Heart left ventricle (tissue), 16 donors: ENCODE data around the gene GRIN2A. TPM values are rescaled to one million over a fixed set of nuclear protein-coding genes. Genes with fewer than 3 reads are reported as not detected.

Experiments used
- ATAC-seq, 4 donors: fragments of 200-7000 bp; cut with Tn5 transposase; one replicate each; pipeline ENCODE4 v1.9.1; 2020 to 2022; ENCODE audit warnings: moderate library complexity in 4 of 4, mild to moderate bottlenecking in 3 of 4, moderate number of reproducible peaks in 1 of 4
- DNase-seq, 5 donors: peaks; one replicate each; pipeline ENCODE4 v3.0.0-alpha.2; 2020
- H3K27ac ChIP-seq, 12 donors: fragments of 200-600 bp; sonication (generic) in 4 of 12; one replicate each; pipeline versions ENCODE4 v1.5.0 to v1.8.0; 2016 to 2022; ENCODE audit warnings: mild to moderate bottlenecking in 2 of 12
- H3K27me3 ChIP-seq, 9 donors: fragments of 200-600 bp; sonication (generic) in 2 of 9; one replicate each; pipeline versions ENCODE4 v1.5.1 to v1.8.0; 2016 to 2022; ENCODE audit warnings: mild to moderate bottlenecking in 3 of 9
- H3K36me3 ChIP-seq, 9 donors: fragments of 200-600 bp; sonication (generic) in 2 of 9; one replicate each; pipeline versions ENCODE4 v1.5.0 to v1.8.0; 2018 to 2022; ENCODE audit warnings: mild to moderate bottlenecking in 2 of 9
- H3K4me1 ChIP-seq, 12 donors: fragments of 200-600 bp; sonication (generic) in 4 of 12; one replicate each; pipeline versions ENCODE4 v1.5.0 to v1.8.0; 2016 to 2022; ENCODE audit warnings: mild to moderate bottlenecking in 3 of 12
- H3K4me3 ChIP-seq, 12 donors: fragments of 200-600 bp; sonication (generic) in 4 of 12; one replicate each; pipeline versions ENCODE4 v1.5.0 to v1.8.0; 2017 to 2022; ENCODE audit warnings: mild to moderate bottlenecking in 9 of 12, moderate library complexity in 4 of 12
- H3K9me3 ChIP-seq, 12 donors: fragments of 200-600 bp; sonication (generic) in 4 of 12; one replicate each; pipeline versions ENCODE4 v1.5.0 to v1.8.0; 2016 to 2022; ENCODE audit warnings: mild to moderate bottlenecking in 1 of 12
- CTCF ChIP-seq, 12 donors: fragments of 200-600 bp; sonication (generic) in 4 of 12; IDR thresholded peaks; one replicate each; pipeline versions ENCODE4 v1.5.0 to v1.8.0; 2018 to 2022; ENCODE audit warnings: antibody characterized with exemption in 12 of 12, mild to moderate bottlenecking in 5 of 12
- POLR2A ChIP-seq, 2 donors: fragments of 450-650 bp; IDR thresholded peaks; one replicate each; pipeline ENCODE4 v1.6.1; 2017; ENCODE audit warnings: antibody characterized with exemption in 2 of 2, mild to moderate bottlenecking in 2 of 2, moderate library complexity in 2 of 2
- WGBS, 4 donors: extraction: QIAGEN DNeasy Blood & Tissue Kit in 2 of 4; methylation state at CpG; one replicate each; pipeline versions ENCODE4 v1.1.5 to v1.1.7; 2013 to 2018; 5-methylcytosine and 5-hydroxymethylcytosine counted together
- intact Hi-C, 10 donors: fragments of 100-400 bp; cut with DNase I; formaldehyde crosslinking; loops; one replicate each; pipeline versions ENCODE4 v1.11.1 to v1.14.2; 2022
- polyA plus RNA-seq, 2 donors: library from polyadenylated mRNA; stranded (reverse); fragments of 200-250 nt; gene quantifications; one replicate each; pipeline ENCODE4 v1.2.3, GENCODE V29; 2013
- total RNA-seq, 9 donors: library from RNA; depleted of rRNA in 2 of 9; stranded (reverse); fragments of >200 nt in 2 of 9; fragmentation: NEBNext Ultra II Directional in 3 of 9; extraction: Animal tissue kit (Norgen Biotek cat#: 25700) in 3 of 9; gene quantifications; one replicate each; pipeline versions ENCODE4 v1.1.0 to v1.2.4, GENCODE V29; 2016 to 2023
- donor health status: ischemic (EF 13 %, LVEDD 7.1; RV severe dilation, severe dysfunction).
- donor health status: healthy with polysubstance abuse.
- donor health status: DM: no; HTN: yes; CAD: no.
- donor health status: DM: no; HTN: no; CAD: no.
- donor health status: ischemic (EF 25% LVEDD 6.9; RV normal size, moderate dysfunction).
- donor health status: ischemic (EF 25% LVEDD 5.7; RV mildly dilated, moderate dysfunction).
- donor health status: healthy.
- donor health status: DM: yes; HTN: yes; CAD: no.
- donor health status: ischemic (EF 35%, LVEDD 5.7; RV mildly dilated, moderate dysfunction).
- donor health status: nonischemic (EF 11% LVEDD 7.7; RV severe dilation, severe dysfunction).
- donor health status: DM: yes; HTN: yes; CAD: no.
- donor health status: PGD.
- donor health status: ischemic (EF 29% LVEDD 5.4; RV normal size, mild dysfunction).
- donor health status: nonischemic (EF 23%, LVEDD 6.1; RV moderate dilation, normal function).

Gene GRIN2A
- total and polyA plus RNA-seq, 11 donors, result 0.01 to 4.6 (median 2.6) TPM

GRCh38 chr16:10122546-10122945 lies 59.7 kb downstream of the GRIN2A start:
- Histone ChIP-seq H3K9me3 (peaks cover 0 to 2% (median 0%) of the 10 kb centered on the region in 12 donors), H3K36me3 (no peaks in the 10 kb centered on the region), H3K4me1 (peaks cover 0 to 6% (median 0%) of the 10 kb centered on the region in 12 donors), H3K27ac (no peak overlapping the region), H3K4me3 (no peak overlapping the region), H3K27me3 (peaks cover 0 to 24% (median 0%) of the 10 kb centered on the region in 9 donors)
- 25 to 41% (median 35%) methylated on average over 6 of the region's 6 CpGs for WGBS, 4 donors
- no peak for ATAC-seq
- TF ChIP-seq POLR2A (IDR thresholded peaks at IDR 0.05) (no peak), CTCF (IDR thresholded peaks at IDR 0.05) (peak in 7 of 12 donors; percentile 13 to 38 (median 27))
- no peak for DNase-seq
- intact Hi-C loops, result no loop called here

DNA sequence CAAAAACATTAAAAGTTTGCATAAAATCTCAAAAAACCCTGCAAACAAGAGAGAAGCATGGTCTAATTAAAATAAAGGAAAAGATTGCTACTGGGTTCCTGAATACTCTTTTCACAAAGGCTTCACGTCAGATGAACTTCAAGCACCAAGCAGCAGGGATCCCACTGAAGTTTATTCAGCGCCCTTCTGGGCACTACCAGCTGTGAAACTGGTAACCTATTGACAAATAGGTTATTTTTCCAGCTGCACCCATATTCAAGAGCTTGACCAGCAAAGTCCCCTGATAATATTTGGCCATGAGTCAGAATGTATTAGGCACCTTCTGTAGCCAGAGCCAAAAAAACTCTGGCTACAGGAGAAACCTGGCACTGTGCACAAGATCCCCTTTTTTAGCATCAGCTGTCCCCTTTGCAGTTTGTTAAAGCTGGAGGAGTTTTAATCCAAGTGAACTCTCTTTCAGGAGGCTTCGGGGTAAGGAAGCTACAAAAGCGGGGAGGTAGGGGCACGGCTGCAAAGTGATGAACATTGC lies 60.3 kb downstream of the GRIN2A start:
- ATAC-seq (no peak), DNase-seq (no peak)
- TF ChIP-seq POLR2A (IDR thresholded peaks at IDR 0.05) (no peak), CTCF (IDR thresholded peaks at IDR 0.05) (no peak)
- intact Hi-C loops, result no loop called here
- Histone ChIP-seq H3K4me1 (peaks cover 0 to 6% (median 0%) of the 10 kb centered on the region in 12 donors), H3K9me3 (peaks cover 0 to 2% (median 0%) of the 10 kb centered on the region in 12 donors), H3K27me3 (peaks cover 0 to 24% (median 0%) of the 10 kb centered on the region in 9 donors), H3K4me3 (no peak overlapping the region), H3K27ac (no peak overlapping the region), H3K36me3 (no peaks in the 10 kb centered on the region)
- 28 to 57% (median 51%) methylated on average over 5 of the region's 5 CpGs for WGBS, 4 donors

DNA sequence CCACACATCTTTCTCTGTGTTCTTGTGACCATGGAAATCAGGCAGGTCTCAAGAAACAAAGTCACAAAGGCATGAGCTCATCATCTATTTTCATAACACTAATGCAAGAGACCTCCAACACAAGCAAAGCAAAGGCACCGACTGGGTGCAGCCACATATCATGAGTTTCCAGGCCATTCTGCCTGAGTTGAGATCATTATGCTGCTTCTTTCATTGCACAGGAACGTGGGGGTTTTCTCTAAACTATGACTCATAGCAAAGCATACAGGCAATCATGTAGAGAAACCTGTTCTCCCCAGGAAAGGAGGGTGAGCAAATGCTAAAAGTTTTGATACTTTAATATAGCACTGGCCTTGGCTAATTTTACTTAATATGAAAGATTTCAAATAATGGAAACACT lies 60.7 kb downstream of the GRIN2A start:
- H3K27me3 ChIP-seq, result peaks cover 0 to 24% (median 0%) of the 10 kb centered on the region in 9 donors
- 17 to 40% (median 32%) methylated on average over 2 of the region's 2 CpGs for WGBS, 4 donors
- no peak overlapping the region for H3K27ac ChIP-seq
- peaks cover 0 to 2% (median 0%) of the 10 kb centered on the region in 12 donors for H3K9me3 ChIP-seq
- H3K4me3 ChIP-seq, result no peak overlapping the region
- no peaks in the 10 kb centered on the region for H3K36me3 ChIP-seq
- intact Hi-C loops, result no loop called here
- ATAC-seq (no peak), DNase-seq (no peak)
- TF ChIP-seq POLR2A (IDR thresholded peaks at IDR 0.05), result no peak
- TF ChIP-seq CTCF (IDR thresholded peaks at IDR 0.05), result no peak
- peaks cover 0 to 6% (median 0%) of the 10 kb centered on the region in 12 donors for H3K4me1 ChIP-seq

DNA sequence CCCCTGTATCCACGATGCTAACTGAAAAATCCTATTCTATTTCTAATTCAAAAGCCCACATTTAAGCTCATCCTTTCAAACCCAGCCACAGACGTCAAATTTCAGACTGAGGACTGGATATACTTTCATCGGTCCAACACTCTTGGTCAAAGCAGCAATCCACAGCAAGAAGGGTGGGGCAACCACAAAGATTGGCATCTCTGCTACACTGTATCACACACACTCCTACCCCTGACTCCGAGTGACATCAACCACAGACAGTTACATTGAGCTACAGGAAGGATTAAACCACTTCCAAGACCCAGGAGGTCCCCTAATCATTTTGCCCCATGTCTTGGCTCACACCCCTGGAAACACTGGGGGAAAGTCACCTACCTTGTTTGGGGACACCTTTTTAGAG lies 61.3 kb downstream of the GRIN2A start:
- 72 to 81% (median 76%) methylated on average over 4 of the region's 4 CpGs for WGBS, 4 donors
- Histone ChIP-seq H3K27me3 (peaks cover 0 to 24% (median 0%) of the 10 kb centered on the region in 9 donors), H3K4me3 (no peak overlapping the region), H3K36me3 (no peaks in the 10 kb centered on the region), H3K9me3 (peaks cover 0 to 2% (median 0%) of the 10 kb centered on the region in 12 donors), H3K4me1 (peaks cover 0 to 6% (median 0%) of the 10 kb centered on the region in 12 donors), H3K27ac (no peak overlapping the region)
- DNase-seq (no peak), ATAC-seq (no peak)
- intact Hi-C loops, result no loop called here
- TF ChIP-seq CTCF (IDR thresholded peaks at IDR 0.05), result no peak
- no peak for TF ChIP-seq POLR2A (IDR thresholded peaks at IDR 0.05)
